Measurements from ENCODE around the gene TMEM82.

The TMEM82 gene

DNA sequence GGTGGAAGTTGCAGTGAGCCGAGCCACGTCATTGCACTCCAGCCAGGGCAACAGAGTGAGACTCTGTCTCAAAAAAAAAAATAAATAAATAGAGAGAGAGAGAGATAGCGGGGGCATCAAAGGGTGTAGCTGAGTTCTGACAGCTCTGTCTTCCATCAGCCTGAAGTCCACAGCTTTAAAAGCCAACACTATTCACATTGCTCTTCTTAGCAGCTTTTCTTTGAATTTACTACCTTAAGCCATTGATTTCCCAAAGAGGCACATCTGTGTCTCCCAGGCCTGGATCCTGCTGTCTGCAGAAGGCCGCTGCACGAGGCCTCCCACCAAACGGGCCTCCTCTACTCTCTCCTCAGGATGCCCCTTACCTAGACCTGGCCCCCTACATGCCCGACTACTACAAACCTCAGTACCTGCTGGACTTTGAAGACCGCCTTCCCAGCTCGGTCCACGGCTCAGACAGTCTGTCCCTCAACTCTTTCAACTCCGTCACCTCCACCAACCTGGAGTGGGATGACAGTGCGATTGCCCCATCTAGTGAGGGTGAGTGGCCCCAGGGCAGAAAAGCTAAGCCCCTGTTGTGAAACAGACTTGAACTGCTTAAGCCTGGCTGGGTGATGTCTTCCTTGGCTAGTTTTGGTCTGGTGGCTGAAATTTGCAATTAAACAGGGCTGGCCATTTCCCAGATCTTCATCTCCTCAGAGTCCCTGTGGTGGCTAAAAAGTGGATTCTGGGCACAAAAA, 22.7 kb upstream of the TMEM82 start:
- no peak for DNase-seq (ENCODE audit: low read depth)
- H3K4me3 ChIP-seq (ENCODE audit: low read depth, low read length), result no peak overlapping the region
- TF ChIP-seq, protein P1, sequence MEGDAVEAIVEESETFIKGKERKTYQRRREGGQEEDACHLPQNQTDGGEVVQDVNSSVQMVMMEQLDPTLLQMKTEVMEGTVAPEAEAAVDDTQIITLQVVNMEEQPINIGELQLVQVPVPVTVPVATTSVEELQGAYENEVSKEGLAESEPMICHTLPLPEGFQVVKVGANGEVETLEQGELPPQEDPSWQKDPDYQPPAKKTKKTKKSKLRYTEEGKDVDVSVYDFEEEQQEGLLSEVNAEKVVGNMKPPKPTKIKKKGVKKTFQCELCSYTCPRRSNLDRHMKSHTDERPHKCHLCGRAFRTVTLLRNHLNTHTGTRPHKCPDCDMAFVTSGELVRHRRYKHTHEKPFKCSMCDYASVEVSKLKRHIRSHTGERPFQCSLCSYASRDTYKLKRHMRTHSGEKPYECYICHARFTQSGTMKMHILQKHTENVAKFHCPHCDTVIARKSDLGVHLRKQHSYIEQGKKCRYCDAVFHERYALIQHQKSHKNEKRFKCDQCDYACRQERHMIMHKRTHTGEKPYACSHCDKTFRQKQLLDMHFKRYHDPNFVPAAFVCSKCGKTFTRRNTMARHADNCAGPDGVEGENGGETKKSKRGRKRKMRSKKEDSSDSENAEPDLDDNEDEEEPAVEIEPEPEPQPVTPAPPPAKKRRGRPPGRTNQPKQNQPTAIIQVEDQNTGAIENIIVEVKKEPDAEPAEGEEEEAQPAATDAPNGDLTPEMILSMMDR (IDR thresholded peaks at IDR 0.05; ENCODE audit: low read depth, low read length, missing control alignments), result no peak

DNA sequence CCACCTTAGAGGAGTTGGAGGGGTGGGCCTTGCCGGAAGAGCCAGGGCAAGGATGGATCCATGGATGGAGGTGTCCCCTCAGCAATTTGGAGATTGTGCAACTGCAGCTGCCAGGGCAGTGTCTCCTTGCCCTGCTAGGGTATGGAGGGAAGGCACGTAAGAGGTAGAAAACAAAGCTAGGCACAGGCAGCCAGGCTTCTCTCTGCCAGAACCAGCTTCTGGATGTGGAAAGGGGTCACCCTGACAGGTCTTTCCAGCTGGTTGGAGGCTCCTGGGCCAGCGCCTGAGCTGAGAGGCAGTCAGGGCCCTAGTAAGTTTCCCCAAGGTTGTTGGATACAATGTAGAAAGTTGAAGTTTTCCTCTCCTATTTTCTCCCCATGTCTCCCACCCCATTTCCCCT, 21.4 kb upstream of the TMEM82 start:
- no peak for DNase-seq (ENCODE audit: low read depth)
- TF ChIP-seq, protein P1 (IDR thresholded peaks at IDR 0.05; ENCODE audit: low read depth, low read length, missing control alignments), result no peak
- H3K4me3 ChIP-seq (ENCODE audit: low read depth, low read length), result no peak overlapping the region

DNA sequence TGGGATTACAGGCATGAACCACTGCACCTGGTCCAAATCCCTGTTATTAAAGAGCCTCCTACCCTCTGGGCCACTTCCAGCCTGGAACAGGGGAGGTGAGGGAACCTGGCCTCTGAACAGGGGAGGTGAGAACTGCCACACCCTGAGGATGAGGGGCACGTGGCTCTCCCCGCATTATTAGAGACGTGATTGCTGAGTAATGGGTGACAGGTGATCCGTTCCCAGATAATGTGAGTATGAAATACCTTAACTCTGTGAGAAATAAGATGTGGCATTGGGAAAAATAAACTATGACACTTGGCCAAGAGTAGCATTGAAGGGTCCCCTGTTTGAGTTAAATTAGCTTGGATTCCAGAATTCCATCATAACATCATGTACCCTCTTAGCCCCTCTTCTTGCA, 19.9 kb upstream of the TMEM82 start:
- DNase-seq (ENCODE audit: low read depth), result no peak
- TF ChIP-seq, protein P1 (IDR thresholded peaks at IDR 0.05; ENCODE audit: low read depth, low read length, missing control alignments), result no peak
- no peak overlapping the region for H3K4me3 ChIP-seq (ENCODE audit: low read depth, low read length)

DNA sequence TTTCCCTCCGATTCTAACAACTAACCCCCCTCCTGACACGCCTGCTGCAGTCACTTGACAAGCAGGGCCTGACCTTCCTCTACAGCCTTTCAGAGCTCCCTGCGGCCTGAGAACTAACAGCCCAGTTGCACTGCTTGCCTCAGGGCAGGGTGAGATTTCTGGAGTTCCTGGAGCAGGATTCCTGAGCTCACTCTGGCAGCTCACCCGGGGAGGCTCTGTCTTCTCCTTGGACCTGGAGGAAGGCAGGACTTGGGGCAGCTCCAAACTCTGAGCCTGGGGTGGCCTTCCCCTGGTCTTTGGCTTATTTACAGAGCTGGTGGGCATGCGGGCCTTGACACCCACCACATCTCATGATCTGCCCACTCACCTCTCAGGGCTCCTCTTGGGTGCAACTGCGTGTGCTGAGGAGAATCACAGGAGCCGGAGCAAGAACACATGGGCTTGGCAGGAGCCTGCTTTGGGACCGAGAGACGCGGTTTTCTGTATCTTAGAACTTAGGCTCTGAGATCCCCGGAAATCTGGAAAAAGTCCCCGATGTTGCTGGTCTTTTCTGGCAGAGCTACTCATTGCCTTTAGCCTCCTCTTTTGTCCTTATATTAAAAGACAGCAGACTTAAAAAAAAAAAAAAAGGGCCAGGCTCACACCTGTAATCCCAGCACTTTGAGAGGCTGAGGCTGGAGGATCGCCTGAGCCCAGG, 19.3 kb upstream of the TMEM82 start:
- no peak for DNase-seq (ENCODE audit: low read depth)
- H3K4me3 ChIP-seq (ENCODE audit: low read depth, low read length), result no peak overlapping the region
- TF ChIP-seq, protein P1 (IDR thresholded peaks at IDR 0.05; ENCODE audit: low read depth, low read length, missing control alignments), result no peak

DNA sequence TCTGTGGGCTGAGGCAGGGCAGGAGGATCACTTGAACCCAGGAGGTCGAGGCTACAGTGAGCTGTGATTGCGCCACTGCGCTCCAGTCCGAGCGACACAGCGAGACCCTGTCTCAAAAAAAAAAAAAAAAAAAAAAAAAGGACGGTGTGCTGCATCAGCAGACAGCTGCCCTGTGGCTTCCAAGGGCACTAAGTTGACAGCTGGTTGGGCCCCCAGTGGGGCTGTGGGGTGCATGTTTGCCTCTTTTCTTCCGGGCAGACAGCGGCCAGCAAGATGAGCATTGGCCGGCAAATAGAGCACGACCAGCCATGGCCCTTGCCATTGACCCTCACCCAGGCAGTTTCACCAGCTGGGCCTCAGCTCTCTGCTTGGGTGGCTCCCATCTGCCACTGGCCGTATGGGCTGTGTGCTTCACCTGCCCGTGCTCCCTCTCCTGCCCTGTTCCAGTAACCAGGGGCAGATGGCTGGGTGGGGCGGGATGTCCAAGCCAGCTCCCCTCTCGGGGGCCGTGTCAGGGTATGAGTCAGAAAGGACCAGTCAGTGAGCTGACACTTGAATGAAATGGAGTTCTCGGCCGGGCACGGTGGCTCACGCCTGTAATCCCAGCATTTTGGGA, 18.6 kb upstream of the TMEM82 start:
- TF ChIP-seq, protein P1 (IDR thresholded peaks at IDR 0.05; ENCODE audit: low read depth, low read length, missing control alignments), result no peak
- no peak for DNase-seq (ENCODE audit: low read depth)
- H3K4me3 ChIP-seq (ENCODE audit: low read depth, low read length), result no peak overlapping the region

DNA sequence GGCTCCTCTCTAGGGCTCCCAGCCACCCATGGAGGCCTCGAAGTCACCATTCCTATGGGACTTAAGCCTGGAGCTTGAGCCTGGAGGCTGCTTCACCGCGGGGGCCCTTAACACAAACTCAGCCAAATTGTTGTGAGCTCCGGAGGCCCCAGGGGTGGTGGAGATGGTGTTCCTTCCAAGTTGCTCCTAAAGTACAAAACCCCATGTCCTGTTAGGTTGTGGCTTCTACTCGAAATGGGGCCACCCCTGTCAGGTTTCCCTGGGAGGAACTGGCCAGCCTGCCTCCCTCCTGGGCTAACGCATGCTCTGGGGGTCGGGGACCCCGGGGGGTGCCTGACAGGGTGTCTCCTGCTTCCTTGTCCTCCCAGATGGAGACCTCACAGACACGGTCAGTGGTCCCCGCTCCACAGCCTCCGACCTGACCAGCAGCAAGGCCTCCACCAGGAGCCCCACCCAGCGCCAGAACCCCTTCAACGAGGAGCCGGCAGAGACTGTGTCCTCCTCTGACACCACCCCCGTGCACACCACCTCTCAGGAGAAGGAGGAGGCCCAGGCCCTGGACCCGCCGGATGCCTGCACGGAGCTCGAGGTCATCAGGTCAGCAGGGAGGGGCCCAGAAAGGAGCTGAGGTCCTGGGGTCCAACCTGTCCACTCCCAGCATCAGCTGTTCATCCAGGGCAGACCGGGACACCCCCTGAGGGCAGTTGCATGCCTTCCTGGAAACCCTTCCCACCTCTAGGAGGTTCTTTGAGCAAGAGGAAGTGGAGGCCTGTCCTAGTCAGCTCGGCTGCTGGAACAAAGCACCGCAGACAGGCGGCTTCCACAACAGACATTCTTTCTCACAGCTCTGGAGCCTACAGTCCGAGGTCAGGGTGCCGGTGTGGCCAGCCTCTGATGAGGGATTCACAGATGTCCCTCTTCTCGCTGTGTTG, 17.1 kb upstream of the TMEM82 start:
- no peak overlapping the region for H3K4me3 ChIP-seq (ENCODE audit: low read depth, low read length)
- DNase-seq (ENCODE audit: low read depth), result no peak
- TF ChIP-seq, protein P1 (IDR thresholded peaks at IDR 0.05; ENCODE audit: low read depth, low read length, missing control alignments), result no peak

Data from GM12864 (cell line).